Activated CD4-positive, CD25-positive, alpha-beta regulatory T cell treated with anti-CD3 and anti-CD28 coated beads, Interleukin-2, amount 50 U/mL, for 24 hours (primary cell): ENCODE data around the gene SIK2.
"Not testable (repeated sequence)": the region's sequence is repeated elsewhere in the genome, so short reads cannot be mapped to it uniquely, and the experiment has no call there.

Experiments
- ATAC-seq, 2 donors: fragments of 150-1000 bp; cut with Tn5 transposase; one replicate each; pipeline ENCODE4 v1.10.0; 2021; ENCODE audit warnings: mild to moderate bottlenecking in 1 of 2, moderate library complexity in 1 of 2

Gene SIK2

GRCh38 chr11:111703576-111703975 lies 101.3 kb downstream of the SIK2 start:
- no peak for ATAC-seq

- ATAC-seq: no peak
These were observed 104.9 kb downstream of the SIK2 start for GRCh38 chr11:111707039-111707690.

- no peak for ATAC-seq
These were observed 105.4 kb downstream of the SIK2 start for GRCh38 chr11:111707691-111708067.

GRCh38 chr11:111714522-111714921 lies 112.3 kb downstream of the SIK2 start:
- no peak for ATAC-seq

GRCh38 chr11:111715142-111715816 lies 113.0 kb downstream of the SIK2 start:
- no peak for ATAC-seq

- ATAC-seq: not testable (repeated sequence)
These were observed 115.4 kb downstream of the SIK2 start for GRCh38 chr11:111717660-111718059.

- ATAC-seq: no peak
These were observed 116.2 kb downstream of the SIK2 start for GRCh38 chr11:111718436-111718835.

GRCh38 chr11:111718859-111719258 lies 116.6 kb downstream of the SIK2 start:
- ATAC-seq: no peak

- no peak for ATAC-seq
These were observed 117.1 kb downstream of the SIK2 start for GRCh38 chr11:111719379-111719778.

GRCh38 chr11:111720801-111721494 lies 118.7 kb downstream of the SIK2 start:
- ATAC-seq: no peak

- ATAC-seq: no peak
These were observed 120.3 kb downstream of the SIK2 start for GRCh38 chr11:111722501-111722900.

GRCh38 chr11:111723595-111723994 lies 121.3 kb downstream of the SIK2 start:
- no peak for ATAC-seq

GRCh38 chr11:111724615-111725129 lies 122.4 kb downstream of the SIK2 start:
- no peak for ATAC-seq

GRCh38 chr11:111725621-111726020 lies 123.4 kb downstream of the SIK2 start:
- ATAC-seq: no peak

- ATAC-seq: no peak
These were observed 124.1 kb downstream of the SIK2 start for GRCh38 chr11:111726301-111726713.

- no peak for ATAC-seq
These were observed 125.2 kb downstream of the SIK2 start for GRCh38 chr11:111727431-111727830.

- no peak for ATAC-seq
These were observed 127.0 kb downstream of the SIK2 start for GRCh38 chr11:111729071-111729830.

GRCh38 chr11:111729831-111730311 lies 127.6 kb downstream of the SIK2 start:
- ATAC-seq: no peak

GRCh38 chr11:111730871-111731591 lies 128.8 kb downstream of the SIK2 start:
- ATAC-seq: no peak

GRCh38 chr11:111731821-111732220 lies 129.6 kb downstream of the SIK2 start:
- ATAC-seq: no peak

GRCh38 chr11:111733016-111733415 lies 130.8 kb downstream of the SIK2 start:
- no peak for ATAC-seq

- no peak for ATAC-seq
These were observed 131.4 kb downstream of the SIK2 start for GRCh38 chr11:111733611-111734088.
